DND-41 (cell line): Measurements from ENCODE around the gene RAD54L2.
"Not testable (repeated sequence)": the region's sequence is repeated elsewhere in the genome, so short reads cannot be mapped to it uniquely, and the experiment has no call there.

ENCODE experiments used
- EZH2 ChIP-seq: IDR thresholded peaks from 3 replicates; pipeline ENCODE4 v1.6.1; 2012; ENCODE audit warnings: borderline replicate concordance, low read depth, mild to moderate bottlenecking, moderate library complexity, low read length, inconsistent platforms; ENCODE audit not compliant: severe bottlenecking
- TF ChIP-seq, protein P1 (sequence below): IDR thresholded peaks from 2 replicates; pipeline ENCODE4 v1.5.1; 2012; ENCODE audit warnings: borderline replicate concordance, low read length, moderate library complexity, mild to moderate bottlenecking; ENCODE audit not compliant: poor library complexity, severe bottlenecking; ENCODE audit errors: extremely low read depth

GRCh38 chr3:51537631-51538030 is 888 bp upstream of the RAD54L2 start:
- TF ChIP-seq, protein P1, sequence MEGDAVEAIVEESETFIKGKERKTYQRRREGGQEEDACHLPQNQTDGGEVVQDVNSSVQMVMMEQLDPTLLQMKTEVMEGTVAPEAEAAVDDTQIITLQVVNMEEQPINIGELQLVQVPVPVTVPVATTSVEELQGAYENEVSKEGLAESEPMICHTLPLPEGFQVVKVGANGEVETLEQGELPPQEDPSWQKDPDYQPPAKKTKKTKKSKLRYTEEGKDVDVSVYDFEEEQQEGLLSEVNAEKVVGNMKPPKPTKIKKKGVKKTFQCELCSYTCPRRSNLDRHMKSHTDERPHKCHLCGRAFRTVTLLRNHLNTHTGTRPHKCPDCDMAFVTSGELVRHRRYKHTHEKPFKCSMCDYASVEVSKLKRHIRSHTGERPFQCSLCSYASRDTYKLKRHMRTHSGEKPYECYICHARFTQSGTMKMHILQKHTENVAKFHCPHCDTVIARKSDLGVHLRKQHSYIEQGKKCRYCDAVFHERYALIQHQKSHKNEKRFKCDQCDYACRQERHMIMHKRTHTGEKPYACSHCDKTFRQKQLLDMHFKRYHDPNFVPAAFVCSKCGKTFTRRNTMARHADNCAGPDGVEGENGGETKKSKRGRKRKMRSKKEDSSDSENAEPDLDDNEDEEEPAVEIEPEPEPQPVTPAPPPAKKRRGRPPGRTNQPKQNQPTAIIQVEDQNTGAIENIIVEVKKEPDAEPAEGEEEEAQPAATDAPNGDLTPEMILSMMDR: not testable (repeated sequence)
- not testable (repeated sequence) for TF ChIP-seq EZH2
